GDM1 (cell line): ENCODE measurements around the gene GTSF1L.
"Not testable (repeated sequence)": the region's sequence is repeated elsewhere in the genome, so short reads cannot be mapped to it uniquely, and the experiment has no call there.

Experiments used
- DNase-seq: peaks from one replicate; lab custom pipeline; 2025; lab: John Stamatoyannopoulos, UW

GTSF1L gene

GRCh38 chr20:43726811-43727338 lies at the start of gene GTSF1L:
GTSF1L (minus strand) TSS chr20:43727002; CDS start chr20:43726694, 308 bp downstream.
- no peak for DNase-seq

GRCh38 chr20:43774754-43775153 lies 48.0 kb upstream of the GTSF1L start:
- no peak for DNase-seq

DNA sequence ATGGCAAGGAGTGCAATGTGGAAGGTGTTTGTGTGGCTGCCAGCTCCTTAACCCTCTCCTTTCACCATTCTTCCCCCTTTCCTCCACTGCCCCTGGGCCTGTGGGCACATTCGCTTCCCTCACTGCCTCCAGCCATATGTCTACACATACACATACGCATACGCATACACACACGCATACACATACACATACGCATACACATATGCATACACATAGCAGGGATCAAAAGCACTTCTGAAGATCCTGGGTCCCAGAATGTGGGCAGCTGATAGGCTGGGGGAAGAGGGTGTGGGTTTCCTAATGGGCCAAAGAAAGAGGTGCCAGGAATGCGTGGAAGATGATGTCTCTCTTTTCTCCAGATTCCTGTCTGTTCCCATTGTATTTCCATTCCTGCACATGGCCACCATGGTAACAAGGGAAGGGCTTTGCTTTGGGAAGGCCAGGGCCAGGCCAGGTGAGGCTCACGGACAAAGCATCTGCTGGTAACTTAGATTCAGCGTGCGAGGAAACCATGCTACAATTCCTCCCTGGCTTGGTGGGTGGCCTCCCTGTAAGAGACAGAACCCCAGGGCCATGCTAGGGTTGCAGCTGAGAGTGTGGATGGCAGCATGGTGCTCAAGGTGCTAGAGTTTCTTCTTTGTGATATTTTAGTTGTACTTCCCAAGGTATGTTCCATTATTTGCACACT lies 44.8 kb upstream of the GTSF1L start:
- DNase-seq: no peak

- DNase-seq: no peak
Measured at GRCh38 chr20:43770342-43770741, 43.5 kb upstream of the GTSF1L start.

GRCh38 chr20:43767686-43768474 lies 41.1 kb upstream of the GTSF1L start:
- no peak for DNase-seq

DNA sequence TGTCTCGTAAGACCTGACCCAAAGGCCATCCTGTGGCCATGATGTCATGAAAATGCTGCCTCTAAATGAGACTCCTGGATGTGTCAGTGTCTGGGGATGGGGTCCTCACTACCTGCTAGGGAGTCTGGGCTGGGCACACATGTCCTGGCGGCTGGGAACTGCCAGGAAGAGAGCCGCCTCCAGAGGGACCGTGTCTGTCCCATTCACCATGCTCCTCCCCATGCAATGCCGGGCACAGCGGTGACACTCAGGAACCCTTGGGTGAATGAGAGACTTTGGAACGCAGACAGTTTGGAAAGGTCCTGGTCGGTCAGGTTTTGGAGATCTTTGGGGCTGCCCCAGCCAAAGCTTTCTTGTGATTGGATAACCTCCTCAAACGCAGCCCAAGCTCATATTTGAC lies 40.1 kb upstream of the GTSF1L start:
- DNase-seq: no peak

GRCh38 chr20:43766385-43766784 lies 39.6 kb upstream of the GTSF1L start:
- no peak for DNase-seq

DNA sequence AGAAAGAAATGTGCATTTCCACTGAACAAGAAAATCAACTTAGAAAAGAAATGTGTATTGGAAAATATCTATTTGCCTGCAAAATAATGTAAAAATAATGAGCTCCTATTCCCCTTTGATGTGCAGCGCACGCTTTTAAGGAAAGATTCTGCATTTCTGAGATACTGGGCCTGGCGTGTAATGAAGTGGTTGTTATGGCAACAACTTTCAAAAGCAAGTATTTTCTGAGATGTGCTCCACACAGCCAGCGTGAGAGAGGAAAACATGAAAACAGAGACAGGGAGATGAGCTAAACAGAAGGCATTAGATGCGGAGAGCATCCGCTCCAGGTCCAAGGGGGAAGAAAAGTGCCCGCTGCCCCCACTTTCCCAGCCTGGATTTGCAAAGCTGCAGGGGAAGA lies 39.1 kb upstream of the GTSF1L start:
- no peak for DNase-seq

- DNase-seq: no peak
Measured at GRCh38 chr20:43762911-43763310, 36.1 kb upstream of the GTSF1L start.

- no peak for DNase-seq
Measured at GRCh38 chr20:43761386-43762340, 34.9 kb upstream of the GTSF1L start.

DNA sequence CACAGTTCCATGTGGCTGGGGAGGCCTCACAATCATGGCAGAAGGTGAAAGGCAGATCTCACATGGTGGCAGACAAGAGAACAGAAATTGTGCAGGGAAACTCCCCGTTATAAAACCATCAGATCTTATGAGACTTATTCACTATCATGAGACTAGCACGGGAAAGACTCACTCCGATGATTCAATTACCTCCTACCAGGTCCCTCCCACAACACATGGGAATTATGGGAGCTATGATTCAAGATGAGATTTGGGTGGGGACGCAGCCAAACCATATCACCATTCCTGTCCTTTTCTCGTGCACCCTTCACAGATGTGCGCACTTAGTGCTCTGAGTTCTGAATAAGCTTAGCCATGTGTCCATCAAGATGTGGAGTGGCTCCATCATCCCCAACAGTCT lies 31.1 kb upstream of the GTSF1L start:
- not testable (repeated sequence) for DNase-seq

DNA sequence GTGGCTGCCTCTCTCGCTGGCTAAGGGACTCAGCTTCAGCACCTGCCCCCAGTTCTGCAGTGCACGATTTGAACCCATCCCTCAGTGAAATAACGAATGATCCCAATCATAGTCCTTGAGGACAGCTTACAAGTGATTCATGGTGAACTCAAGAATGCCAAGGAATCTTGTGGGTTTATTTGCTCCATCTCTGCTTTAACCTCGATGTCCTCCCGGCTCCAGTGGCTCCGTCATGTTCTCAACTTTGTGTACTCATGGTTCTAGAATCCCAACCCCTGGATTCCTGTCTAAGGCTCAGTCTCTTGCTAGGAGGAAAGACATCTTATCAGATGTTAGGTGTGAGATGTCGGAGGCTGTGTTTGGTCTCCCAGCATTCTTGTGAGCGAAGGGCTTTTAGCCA lies 29.0 kb upstream of the GTSF1L start:
- no peak for DNase-seq

GRCh38 chr20:43755390-43755789 lies 28.6 kb upstream of the GTSF1L start:
- no peak for DNase-seq

- peak; percentile 29 for DNase-seq
Measured at GRCh38 chr20:43752561-43753301, 25.9 kb upstream of the GTSF1L start.

DNA sequence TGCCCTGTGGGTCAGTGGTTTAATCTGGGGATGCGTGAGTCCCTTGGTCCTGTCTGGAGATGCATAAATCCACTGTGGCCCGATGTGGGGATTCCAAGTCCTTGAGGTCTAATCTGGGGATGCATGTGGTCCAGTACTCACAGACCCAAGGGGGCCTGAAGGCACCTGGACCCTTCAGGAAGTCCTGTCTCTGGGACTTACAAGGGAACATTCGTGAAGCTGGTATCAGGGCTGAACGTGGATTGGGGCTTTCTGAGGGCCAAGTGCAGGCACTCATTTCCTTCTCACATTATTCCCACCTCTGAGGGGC lies 25.2 kb upstream of the GTSF1L start:
- no peak for DNase-seq

DNA sequence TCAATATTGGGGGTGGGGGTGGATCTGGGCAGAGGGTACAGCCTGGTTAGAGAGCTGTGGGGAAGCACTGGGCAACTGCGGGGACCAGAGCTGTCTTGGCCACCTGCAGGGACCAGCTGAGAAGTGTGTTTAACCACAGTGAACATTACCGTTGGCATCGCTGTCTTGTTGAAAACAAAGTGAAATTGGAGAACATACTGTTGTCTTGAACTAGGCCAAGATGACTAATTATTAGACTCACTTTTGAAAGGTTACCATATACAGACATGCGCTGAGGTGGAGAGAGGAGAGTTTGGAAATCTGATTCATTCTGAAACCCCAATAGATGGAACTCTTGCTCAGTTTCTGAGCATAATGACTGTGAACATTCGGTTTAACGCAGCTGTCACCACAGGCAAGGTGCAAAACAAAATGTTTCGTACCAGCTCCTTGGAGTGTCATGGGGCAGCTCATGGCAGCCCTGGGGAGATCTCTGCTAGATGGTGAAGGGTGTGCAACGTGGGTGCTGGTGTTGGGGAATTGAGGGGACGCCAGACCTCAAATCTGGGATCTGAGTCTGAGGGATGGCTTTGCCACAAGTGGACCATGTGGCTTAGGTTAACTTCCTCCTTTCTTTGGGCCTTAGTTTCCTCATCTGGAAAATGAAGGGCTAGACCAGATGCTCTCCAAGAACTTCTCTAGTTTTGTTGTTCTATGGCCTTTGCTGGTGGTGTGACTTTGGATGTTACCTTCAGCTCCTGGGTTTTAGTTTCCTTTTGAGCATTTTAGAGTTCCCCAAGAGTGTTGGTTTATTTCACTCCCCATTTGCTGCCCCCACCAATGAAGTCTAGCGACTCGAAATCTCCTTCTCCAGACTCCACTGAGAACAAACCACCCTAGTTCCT lies 24.6 kb upstream of the GTSF1L start:
- no peak for DNase-seq

- DNase-seq: no peak
Measured at GRCh38 chr20:43750774-43751166, 24.0 kb upstream of the GTSF1L start.

- DNase-seq: peak; percentile 35
Measured at GRCh38 chr20:43749734-43750294, 23.0 kb upstream of the GTSF1L start.

DNA sequence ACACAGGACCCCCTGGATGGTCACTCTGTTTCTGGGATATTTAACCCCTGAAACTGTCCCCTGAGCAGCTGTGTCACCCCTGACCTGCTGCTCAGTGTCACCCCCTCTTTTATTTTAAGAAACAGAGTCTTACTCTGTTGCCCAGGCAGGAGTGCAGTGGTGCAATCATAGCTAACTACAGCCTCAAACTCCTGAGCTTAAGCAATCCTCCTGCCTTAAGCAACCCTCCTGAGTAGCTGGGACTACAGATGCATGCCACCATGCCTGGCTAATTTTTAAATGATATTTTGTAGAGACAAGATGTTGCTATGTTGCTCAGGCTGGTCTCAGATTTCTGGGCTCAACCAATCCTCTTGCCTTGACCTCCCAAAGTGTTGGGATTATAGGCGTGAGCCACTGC lies 21.5 kb upstream of the GTSF1L start:
- no peak for DNase-seq
